Liver (tissue), 9 donors: ENCODE results near the gene TEX29. TPM values are rescaled to one million over a fixed set of nuclear protein-coding genes. Genes with fewer than 3 reads are reported as not detected.

Source experiments
- DNase-seq: peaks from one replicate; pipeline ENCODE4 v3.0.0-alpha.2; 2017; ENCODE audit warnings: low spot score
- H3K27ac ChIP-seq, 2 donors: one replicate each; pipeline ENCODE4 v1.7.0; 2013; ENCODE audit warnings: inconsistent platforms in 2 of 2, low read length in 2 of 2, control low read depth in 1 of 2, low read depth in 1 of 2, mild to moderate bottlenecking in 1 of 2
- H3K27me3 ChIP-seq, 4 donors: one replicate each; pipeline versions ENCODE4 v1.6.1 to v1.7.0; 2013; ENCODE audit warnings: low read length in 3 of 4, inconsistent platforms in 1 of 4, mild to moderate bottlenecking in 1 of 4, moderate library complexity in 1 of 4; ENCODE audit not compliant: control insufficient read depth in 4 of 4, insufficient read depth in 4 of 4
- H3K36me3 ChIP-seq, 4 donors: one replicate each; pipeline versions ENCODE4 v1.6.1 to v1.7.0; 2013; ENCODE audit warnings: low read length in 3 of 4, mild to moderate bottlenecking in 3 of 4, low read depth in 1 of 4, moderate library complexity in 1 of 4; ENCODE audit not compliant: control insufficient read depth in 4 of 4, insufficient read depth in 3 of 4
- H3K4me1 ChIP-seq, 4 donors: one replicate each; pipeline versions ENCODE4 v1.6.1 to v1.7.0; 2013; ENCODE audit warnings: low read length in 3 of 4, mild to moderate bottlenecking in 3 of 4, moderate library complexity in 1 of 4; ENCODE audit not compliant: control insufficient read depth in 4 of 4, insufficient read depth in 4 of 4
- H3K4me3 ChIP-seq, 3 donors: one replicate each; pipeline versions ENCODE4 v1.6.1 to v1.7.0; 2013; ENCODE audit warnings: low read length in 3 of 3, control low read depth in 1 of 3, low read depth in 1 of 3, mild to moderate bottlenecking in 1 of 3
- H3K9ac ChIP-seq, 2 donors: one replicate each; pipeline ENCODE4 v1.7.0; 2013; ENCODE audit warnings: low read length in 2 of 2, mild to moderate bottlenecking in 2 of 2, moderate library complexity in 2 of 2, control low read depth in 1 of 2, low read depth in 1 of 2
- H3K9me3 ChIP-seq, 4 donors: one replicate each; pipeline versions ENCODE4 v1.6.1 to v1.7.0; 2013; ENCODE audit warnings: low read length in 3 of 4; ENCODE audit not compliant: control insufficient read depth in 4 of 4
- EGR1 ChIP-seq, 2 donors: IDR thresholded peaks; 2 replicates each; pipeline ENCODE4 v1.6.1; 2016 to 2018; ENCODE audit warnings: antibody characterized with exemption in 2 of 2, low read depth in 2 of 2
- FOXA1 ChIP-seq: IDR thresholded peaks from 2 replicates; pipeline ENCODE4 v1.6.1; 2016; ENCODE audit warnings: antibody characterized with exemption
- FOXA2 ChIP-seq: IDR thresholded peaks from 2 replicates; pipeline ENCODE4 v1.6.1; 2016; ENCODE audit warnings: antibody characterized with exemption
- HNF4A ChIP-seq, 2 donors: conservative IDR thresholded peaks; 2 replicates each; pipeline ENCODE4 v1.6.1; 2016; ENCODE audit warnings: antibody characterized with exemption in 2 of 2, mild to moderate bottlenecking in 2 of 2
- HNF4G ChIP-seq: IDR thresholded peaks from 2 replicates; pipeline ENCODE4 v1.6.1; 2016; ENCODE audit warnings: antibody characterized with exemption
- JUND ChIP-seq, 2 donors: IDR thresholded peaks; 2 replicates each; pipeline ENCODE4 v1.6.1; 2016; ENCODE audit warnings: antibody characterized with exemption in 2 of 2
- NR2F2 ChIP-seq: IDR thresholded peaks from 2 replicates; pipeline ENCODE4 v1.6.1; 2016; ENCODE audit warnings: antibody characterized with exemption
- RAD21 ChIP-seq, 2 donors: IDR thresholded peaks; 2 replicates each; pipeline ENCODE4 v1.6.1; 2016; ENCODE audit warnings: antibody characterized with exemption in 2 of 2, mild to moderate bottlenecking in 2 of 2
- RXRA ChIP-seq, 2 donors: IDR thresholded peaks; 2 replicates each; pipeline ENCODE4 v1.6.1; 2017 to 2018; ENCODE audit warnings: antibody characterized with exemption in 2 of 2, mild to moderate bottlenecking in 1 of 2
- SP1 ChIP-seq: IDR thresholded peaks from 2 replicates; pipeline ENCODE4 v1.6.1; 2018; ENCODE audit warnings: antibody characterized with exemption, mild to moderate bottlenecking
- TAF1 ChIP-seq: conservative IDR thresholded peaks from 2 replicates; pipeline ENCODE4 v1.6.1; 2016; ENCODE audit warnings: antibody characterized with exemption, mild to moderate bottlenecking
- YY1 ChIP-seq: IDR thresholded peaks from 2 replicates; pipeline ENCODE4 v1.6.1; 2016; ENCODE audit warnings: antibody characterized with exemption, mild to moderate bottlenecking
- WGBS: extraction: QIAGEN DNeasy Blood & Tissue Kit; methylation state at CpG from one replicate; pipeline ENCODE4 v1.1.7; 2013; 5-methylcytosine and 5-hydroxymethylcytosine counted together
- polyA plus RNA-seq, 2 donors: library from polyadenylated mRNA; stranded (reverse) in 1 of 2; unstranded in 1 of 2; fragments of 200-250 nt in 1 of 2; fragments of >200 nt in 1 of 2; fragmentation: Nextera tagmentation in 1 of 2; extraction: Ambion mirVana in 1 of 2; gene quantifications; one replicate each; pipeline versions ENCODE4 v1.2.1 to v1.2.3, GENCODE V29; 2013 to 2015
- total RNA-seq, 2 donors: library from RNA; depleted of rRNA; stranded (reverse); fragments of >200 nt; gene quantifications; one replicate each; pipeline ENCODE4 v1.2.3, GENCODE V29; 2014
- TF ChIP-seq, protein P1 (sequence below): fragments of 150-350 bp; IDR thresholded peaks from 2 replicates; pipeline ENCODE4 v1.5.1; 2017; ENCODE audit warnings: improper control_type of control experiment, low read depth, low read length; ENCODE audit not compliant: missing input control
- TF ChIP-seq, protein P2 (sequence below): IDR thresholded peaks from 2 replicates; pipeline ENCODE4 v1.6.1; 2016; ENCODE audit warnings: antibody characterized with exemption
- TF ChIP-seq, protein P3 (sequence below): IDR thresholded peaks from 2 replicates; pipeline ENCODE4 v1.6.1; 2016; ENCODE audit warnings: antibody characterized with exemption, mild to moderate bottlenecking
- TF ChIP-seq, protein P4 (sequence below): IDR thresholded peaks from 2 replicates; pipeline ENCODE4 v1.6.1; 2016; ENCODE audit warnings: antibody characterized with exemption
- donor health status: healthy.
- donor health status: healthy.
- donor health status: healthy.
- donor health status: healthy.
- donor health status: healthy.

Gene TEX29
- total and polyA plus RNA-seq, 4 donors: 0.17 TPM; not detected in 3

DNA sequence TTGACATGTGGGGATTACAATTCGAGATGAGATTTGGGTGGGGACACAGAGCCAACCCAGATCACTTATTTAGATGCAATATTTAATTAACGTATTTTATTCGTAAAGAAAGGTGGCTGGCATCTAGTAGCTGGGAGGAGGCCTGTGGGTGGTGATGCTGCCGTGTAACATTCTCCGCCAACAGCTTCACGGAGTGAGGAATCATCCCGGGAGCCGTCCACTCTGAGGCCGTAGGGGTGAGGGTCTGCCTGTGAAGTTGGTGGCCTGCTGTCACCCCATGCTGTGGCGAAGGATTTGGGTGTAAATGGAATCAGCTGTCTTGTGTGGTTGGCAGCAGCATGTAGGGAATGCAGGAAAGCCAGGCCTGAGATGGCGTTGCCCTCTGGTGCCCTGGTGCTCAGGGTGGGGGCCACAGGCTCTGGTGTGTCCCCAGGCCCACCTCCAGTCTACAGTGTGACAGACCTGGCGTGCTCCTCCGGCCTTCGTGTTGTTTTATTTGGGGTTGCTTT lies 3.3 kb upstream of the TEX29 start:
- H3K9ac ChIP-seq: no peak overlapping the region
- no peaks in the 10 kb centered on the region for H3K36me3 ChIP-seq
- no peaks in the 10 kb centered on the region for H3K4me1 ChIP-seq
- no peak overlapping the region for H3K4me3 ChIP-seq
- H3K27ac ChIP-seq: no peak overlapping the region
- WGBS: 95% methylated on average over 14 of the region's 14 CpGs
- TF ChIP-seq JUND (IDR thresholded peaks at IDR 0.05) (no peak), FOXA2 (no peak), RXRA (IDR thresholded peaks at IDR 0.05) (no peak), EGR1 (IDR thresholded peaks at IDR 0.05; ENCODE audit: low read depth in 2 of 2) (no peak), RAD21 (IDR thresholded peaks at IDR 0.05) (no peak), SP1 (no peak), YY1 (no peak), NR2F2 (no peak), HNF4G (no peak), FOXA1 (no peak), HNF4A (conservative IDR thresholded peaks at IDR 0.05) (no peak)
- TF ChIP-seq, protein P1, sequence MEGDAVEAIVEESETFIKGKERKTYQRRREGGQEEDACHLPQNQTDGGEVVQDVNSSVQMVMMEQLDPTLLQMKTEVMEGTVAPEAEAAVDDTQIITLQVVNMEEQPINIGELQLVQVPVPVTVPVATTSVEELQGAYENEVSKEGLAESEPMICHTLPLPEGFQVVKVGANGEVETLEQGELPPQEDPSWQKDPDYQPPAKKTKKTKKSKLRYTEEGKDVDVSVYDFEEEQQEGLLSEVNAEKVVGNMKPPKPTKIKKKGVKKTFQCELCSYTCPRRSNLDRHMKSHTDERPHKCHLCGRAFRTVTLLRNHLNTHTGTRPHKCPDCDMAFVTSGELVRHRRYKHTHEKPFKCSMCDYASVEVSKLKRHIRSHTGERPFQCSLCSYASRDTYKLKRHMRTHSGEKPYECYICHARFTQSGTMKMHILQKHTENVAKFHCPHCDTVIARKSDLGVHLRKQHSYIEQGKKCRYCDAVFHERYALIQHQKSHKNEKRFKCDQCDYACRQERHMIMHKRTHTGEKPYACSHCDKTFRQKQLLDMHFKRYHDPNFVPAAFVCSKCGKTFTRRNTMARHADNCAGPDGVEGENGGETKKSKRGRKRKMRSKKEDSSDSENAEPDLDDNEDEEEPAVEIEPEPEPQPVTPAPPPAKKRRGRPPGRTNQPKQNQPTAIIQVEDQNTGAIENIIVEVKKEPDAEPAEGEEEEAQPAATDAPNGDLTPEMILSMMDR: no peak
- TF ChIP-seq, protein P2, sequence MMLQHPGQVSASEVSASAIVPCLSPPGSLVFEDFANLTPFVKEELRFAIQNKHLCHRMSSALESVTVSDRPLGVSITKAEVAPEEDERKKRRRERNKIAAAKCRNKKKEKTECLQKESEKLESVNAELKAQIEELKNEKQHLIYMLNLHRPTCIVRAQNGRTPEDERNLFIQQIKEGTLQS: no peak
- peaks cover 0 to 5% (median 1%) of the 10 kb centered on the region in 4 donors for H3K9me3 ChIP-seq
- no peak for DNase-seq
- H3K27me3 ChIP-seq: no peaks in the 10 kb centered on the region

DNA sequence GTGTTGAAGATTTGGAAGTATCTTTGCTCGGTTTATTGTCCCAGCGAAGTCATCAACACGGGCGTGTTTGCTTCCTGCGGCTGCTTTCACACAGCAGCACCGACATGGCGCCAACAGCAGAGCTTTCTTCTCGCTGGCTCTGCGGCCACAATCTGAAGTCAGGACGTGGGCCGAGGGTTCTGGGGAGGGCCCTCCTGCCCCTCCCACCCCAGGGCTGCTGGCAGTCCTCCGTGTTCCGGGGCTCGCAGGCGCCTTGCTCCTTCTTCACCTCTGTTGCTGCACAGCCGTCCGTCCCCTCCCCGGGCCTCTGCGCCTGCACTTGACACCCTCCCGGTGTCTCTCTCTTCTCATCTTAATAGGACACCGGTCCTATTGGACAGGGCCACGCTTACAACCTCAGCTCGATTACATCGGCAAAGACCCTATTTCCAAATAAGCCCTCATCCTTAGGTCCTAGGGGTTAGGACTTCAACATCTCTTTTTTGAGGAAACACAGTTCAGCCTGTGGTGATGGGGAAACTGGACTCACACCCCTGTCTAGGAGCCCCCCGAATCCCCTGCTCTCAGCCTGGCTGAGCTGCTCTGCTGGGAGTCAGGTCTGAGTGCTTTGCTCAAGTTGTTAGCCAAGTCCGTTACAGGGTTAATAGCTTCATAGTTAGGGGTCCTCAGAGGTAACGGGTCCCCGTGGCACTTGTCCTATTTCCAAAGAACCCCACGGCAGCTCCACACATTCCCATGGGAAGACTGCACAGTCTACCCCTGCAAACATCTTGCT lies 2.7 kb upstream of the TEX29 start:
- Histone ChIP-seq H3K9ac (no peak overlapping the region), H3K4me3 (no peak overlapping the region), H3K36me3 (no peaks in the 10 kb centered on the region), H3K9me3 (peaks cover 0 to 4% (median under 1%) of the 10 kb centered on the region in 4 donors), H3K27ac (no peak overlapping the region), H3K4me1 (no peaks in the 10 kb centered on the region), H3K27me3 (no peaks in the 10 kb centered on the region)
- no peak for DNase-seq
- TF ChIP-seq FOXA1 (no peak), EGR1 (IDR thresholded peaks at IDR 0.05; ENCODE audit: low read depth in 2 of 2) (no peak), RAD21 (IDR thresholded peaks at IDR 0.05) (no peak), TAF1 (no peak), FOXA2 (no peak), NR2F2 (no peak), JUND (IDR thresholded peaks at IDR 0.05) (no peak), HNF4A (conservative IDR thresholded peaks at IDR 0.05) (no peak), YY1 (no peak), HNF4G (no peak)
- TF ChIP-seq, protein P2: no peak
- TF ChIP-seq, protein P3, sequence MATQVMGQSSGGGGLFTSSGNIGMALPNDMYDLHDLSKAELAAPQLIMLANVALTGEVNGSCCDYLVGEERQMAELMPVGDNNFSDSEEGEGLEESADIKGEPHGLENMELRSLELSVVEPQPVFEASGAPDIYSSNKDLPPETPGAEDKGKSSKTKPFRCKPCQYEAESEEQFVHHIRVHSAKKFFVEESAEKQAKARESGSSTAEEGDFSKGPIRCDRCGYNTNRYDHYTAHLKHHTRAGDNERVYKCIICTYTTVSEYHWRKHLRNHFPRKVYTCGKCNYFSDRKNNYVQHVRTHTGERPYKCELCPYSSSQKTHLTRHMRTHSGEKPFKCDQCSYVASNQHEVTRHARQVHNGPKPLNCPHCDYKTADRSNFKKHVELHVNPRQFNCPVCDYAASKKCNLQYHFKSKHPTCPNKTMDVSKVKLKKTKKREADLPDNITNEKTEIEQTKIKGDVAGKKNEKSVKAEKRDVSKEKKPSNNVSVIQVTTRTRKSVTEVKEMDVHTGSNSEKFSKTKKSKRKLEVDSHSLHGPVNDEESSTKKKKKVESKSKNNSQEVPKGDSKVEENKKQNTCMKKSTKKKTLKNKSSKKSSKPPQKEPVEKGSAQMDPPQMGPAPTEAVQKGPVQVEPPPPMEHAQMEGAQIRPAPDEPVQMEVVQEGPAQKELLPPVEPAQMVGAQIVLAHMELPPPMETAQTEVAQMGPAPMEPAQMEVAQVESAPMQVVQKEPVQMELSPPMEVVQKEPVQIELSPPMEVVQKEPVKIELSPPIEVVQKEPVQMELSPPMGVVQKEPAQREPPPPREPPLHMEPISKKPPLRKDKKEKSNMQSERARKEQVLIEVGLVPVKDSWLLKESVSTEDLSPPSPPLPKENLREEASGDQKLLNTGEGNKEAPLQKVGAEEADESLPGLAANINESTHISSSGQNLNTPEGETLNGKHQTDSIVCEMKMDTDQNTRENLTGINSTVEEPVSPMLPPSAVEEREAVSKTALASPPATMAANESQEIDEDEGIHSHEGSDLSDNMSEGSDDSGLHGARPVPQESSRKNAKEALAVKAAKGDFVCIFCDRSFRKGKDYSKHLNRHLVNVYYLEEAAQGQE: no peak
- TF ChIP-seq, protein P4, sequence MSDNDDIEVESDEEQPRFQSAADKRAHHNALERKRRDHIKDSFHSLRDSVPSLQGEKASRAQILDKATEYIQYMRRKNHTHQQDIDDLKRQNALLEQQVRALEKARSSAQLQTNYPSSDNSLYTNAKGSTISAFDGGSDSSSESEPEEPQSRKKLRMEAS: no peak
- WGBS: 95% methylated on average over 29 of the region's 29 CpGs
